Smooth muscle cell (in vitro differentiated cells): ENCODE measurements around the gene DENND2C. TPM values are rescaled to one million over a fixed set of nuclear protein-coding genes. Genes with fewer than 3 reads are reported as not detected.

ENCODE experiments used
- DNase-seq: peaks from one replicate; lab custom pipeline; 2025; ENCODE audit not compliant: unreplicated experiment; lab: John Stamatoyannopoulos, UW
- H2AFZ ChIP-seq: fragments of 200-600 bp; sonication (generic); 2 replicates; pipeline ENCODE4 v1.6.0; 2016; ENCODE audit warnings: antibody characterized with exemption, low read depth, mild to moderate bottlenecking
- H3F3A ChIP-seq: fragments of 200-600 bp; sonication (generic); 2 replicates; pipeline ENCODE4 v1.6.0; 2017; ENCODE audit warnings: antibody characterized with exemption, low read depth
- H3K27ac ChIP-seq: fragments of 200-600 bp; sonication (generic); 2 replicates; pipeline ENCODE4 v1.5.1; 2016; ENCODE audit warnings: low read depth, mild to moderate bottlenecking
- H3K27me3 ChIP-seq: fragments of 200-600 bp; sonication (generic); 2 replicates; pipeline ENCODE4 v1.6.1; 2016; ENCODE audit warnings: low read depth, mild to moderate bottlenecking
- H3K36me3 ChIP-seq: fragments of 200-600 bp; sonication (generic); 2 replicates; pipeline ENCODE4 v1.5.1; 2016; ENCODE audit warnings: low read depth
- H3K4me1 ChIP-seq: fragments of 200-600 bp; sonication (generic); 2 replicates; pipeline ENCODE4 v1.5.1; 2016; ENCODE audit warnings: low read depth
- H3K4me2 ChIP-seq: fragments of 200-600 bp; sonication (generic); 2 replicates; pipeline ENCODE4 v1.6.0; 2016; ENCODE audit warnings: mild to moderate bottlenecking
- H3K4me3 ChIP-seq: fragments of 200-600 bp; sonication (generic); 2 replicates; pipeline ENCODE4 v1.5.1; 2016; ENCODE audit warnings: mild to moderate bottlenecking
- H3K79me2 ChIP-seq: fragments of 200-600 bp; sonication (generic); 2 replicates; pipeline ENCODE4 v1.6.0; 2016; ENCODE audit warnings: low read depth, mild to moderate bottlenecking
- H3K9ac ChIP-seq: fragments of 200-600 bp; sonication (generic); 2 replicates; pipeline ENCODE4 v1.6.0; 2016; ENCODE audit warnings: low read depth
- H3K9me3 ChIP-seq: fragments of 200-600 bp; sonication (generic); replicated peaks from 2 replicates; pipeline ENCODE4 v1.5.1; 2016; ENCODE audit warnings: low read depth
- H4K20me1 ChIP-seq: fragments of 200-600 bp; sonication (generic); 2 replicates; pipeline ENCODE4 v1.6.0; 2016; ENCODE audit warnings: low read depth
- WGBS: methylation state at CpG from one replicate; pipeline ENCODE4 v1.1.7; 2016; ENCODE audit warnings: low lambda C conversion rate; 5-methylcytosine and 5-hydroxymethylcytosine counted together
- polyA plus RNA-seq: library from polyadenylated mRNA; unstranded; fragments of >200 nt; fragmentation: Nextera tagmentation; extraction: Ambion mirVana; gene quantifications from 2 replicates; pipeline ENCODE4 v1.2.1, GENCODE V29; 2016
- total RNA-seq: library from RNA; depleted of rRNA; stranded (reverse); fragments of >200 nt; gene quantifications from 2 replicates; pipeline ENCODE4 v1.2.3, GENCODE V29; 2014
- TF ChIP-seq, protein P1 (sequence below): fragments of 200-600 bp; sonication (generic); IDR thresholded peaks from 2 replicates; pipeline ENCODE4 v1.5.1; 2017; ENCODE audit warnings: borderline replicate concordance, mild to moderate bottlenecking, antibody characterized with exemption; ENCODE audit not compliant: insufficient read depth, poor library complexity, severe bottlenecking

Gene DENND2C
- total and polyA plus RNA-seq, 2 experiments from 2014 or later, result 1.4 to 4.1 TPM

DNA sequence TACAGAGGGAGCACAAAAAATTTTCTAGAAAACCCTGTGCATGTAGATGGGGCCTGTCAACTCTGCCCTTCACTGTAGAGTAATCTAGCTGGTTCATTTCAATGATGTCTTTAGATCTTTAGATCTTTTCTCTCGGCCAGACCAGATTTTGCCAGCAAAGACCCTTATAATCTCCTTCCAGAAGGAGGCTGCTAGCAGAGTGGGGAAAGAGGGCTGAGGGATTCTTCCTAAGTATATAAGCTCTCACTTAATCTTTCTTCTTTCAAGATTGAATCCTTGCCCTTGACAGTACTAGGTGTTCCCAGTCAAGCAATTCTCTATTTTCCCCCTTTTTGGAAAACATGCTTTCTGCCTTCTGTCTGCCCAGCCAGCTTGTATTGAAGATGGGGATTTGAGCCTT, 122.8 kb downstream of the DENND2C start:
- Histone ChIP-seq H3K4me1 (no peaks in the 10 kb centered on the region), H3K4me2 (no peak overlapping the region), H3K27me3 (no peaks in the 10 kb centered on the region), H4K20me1 (no peaks in the 10 kb centered on the region), H3K27ac (no peak overlapping the region), H3K36me3 (no peaks in the 10 kb centered on the region), H3K9me3 (no peaks in the 10 kb centered on the region), H3K79me2 (no peaks in the 10 kb centered on the region), H2AFZ (no peak overlapping the region), H3F3A (no peaks in the 10 kb centered on the region), H3K4me3 (no peak overlapping the region), H3K9ac (no peak overlapping the region)
- DNase-seq, result no peak
- WGBS, result 58% methylated on average over 1 of the region's 1 CpG
- TF ChIP-seq, protein P1, sequence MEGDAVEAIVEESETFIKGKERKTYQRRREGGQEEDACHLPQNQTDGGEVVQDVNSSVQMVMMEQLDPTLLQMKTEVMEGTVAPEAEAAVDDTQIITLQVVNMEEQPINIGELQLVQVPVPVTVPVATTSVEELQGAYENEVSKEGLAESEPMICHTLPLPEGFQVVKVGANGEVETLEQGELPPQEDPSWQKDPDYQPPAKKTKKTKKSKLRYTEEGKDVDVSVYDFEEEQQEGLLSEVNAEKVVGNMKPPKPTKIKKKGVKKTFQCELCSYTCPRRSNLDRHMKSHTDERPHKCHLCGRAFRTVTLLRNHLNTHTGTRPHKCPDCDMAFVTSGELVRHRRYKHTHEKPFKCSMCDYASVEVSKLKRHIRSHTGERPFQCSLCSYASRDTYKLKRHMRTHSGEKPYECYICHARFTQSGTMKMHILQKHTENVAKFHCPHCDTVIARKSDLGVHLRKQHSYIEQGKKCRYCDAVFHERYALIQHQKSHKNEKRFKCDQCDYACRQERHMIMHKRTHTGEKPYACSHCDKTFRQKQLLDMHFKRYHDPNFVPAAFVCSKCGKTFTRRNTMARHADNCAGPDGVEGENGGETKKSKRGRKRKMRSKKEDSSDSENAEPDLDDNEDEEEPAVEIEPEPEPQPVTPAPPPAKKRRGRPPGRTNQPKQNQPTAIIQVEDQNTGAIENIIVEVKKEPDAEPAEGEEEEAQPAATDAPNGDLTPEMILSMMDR, result no peak

DNA sequence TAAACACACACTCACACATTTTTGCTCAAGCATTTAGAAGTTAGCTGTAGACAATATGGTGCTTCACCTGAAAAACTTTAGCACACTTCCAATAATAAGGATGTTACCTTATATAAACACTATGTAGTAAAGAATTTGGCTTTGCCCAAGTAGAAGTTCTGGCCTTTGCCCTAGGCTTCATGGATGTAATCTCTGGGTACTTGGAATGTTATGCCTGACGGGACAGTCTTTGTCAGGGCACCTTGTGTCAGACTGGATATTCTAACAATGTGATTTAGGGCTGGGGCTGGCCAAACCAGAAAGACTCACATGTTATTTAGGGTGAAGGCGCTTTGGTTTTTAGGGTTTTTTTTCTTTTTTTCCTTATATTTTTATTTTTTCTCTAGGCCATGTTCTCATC, 124.1 kb downstream of the DENND2C start:
- Histone ChIP-seq H3K4me2 (no peak overlapping the region), H4K20me1 (no peaks in the 10 kb centered on the region), H3K36me3 (no peaks in the 10 kb centered on the region), H3K9me3 (no peaks in the 10 kb centered on the region), H3F3A (no peaks in the 10 kb centered on the region), H3K4me3 (no peak overlapping the region), H3K9ac (no peak overlapping the region), H3K27me3 (no peaks in the 10 kb centered on the region), H2AFZ (no peak overlapping the region), H3K79me2 (no peaks in the 10 kb centered on the region), H3K4me1 (no peaks in the 10 kb centered on the region), H3K27ac (no peak overlapping the region)
- DNase-seq, result no peak
- TF ChIP-seq, protein P1, result no peak
- 90% methylated on average over 2 of the region's 2 CpGs for WGBS

DNA sequence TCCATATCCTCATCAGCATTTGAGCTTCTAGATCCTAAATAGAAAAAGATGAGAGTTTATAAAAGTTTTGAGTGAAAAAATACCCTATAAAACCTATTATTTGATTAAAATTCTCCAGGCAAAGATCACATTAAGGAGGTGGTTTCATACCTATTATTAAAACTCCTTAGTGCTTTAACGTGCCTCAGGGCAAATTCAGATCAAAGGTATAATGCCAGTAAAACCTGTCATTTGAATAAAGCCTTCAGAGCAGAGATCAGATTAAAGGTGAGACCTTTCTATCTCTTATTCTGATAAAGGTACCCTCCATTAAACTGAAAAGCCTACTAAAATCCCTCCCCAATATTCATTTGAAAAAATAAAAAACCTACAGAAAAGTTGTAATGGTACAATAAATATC, 124.5 kb downstream of the DENND2C start:
- no peak overlapping the region for H3K27ac ChIP-seq
- H3K27me3 ChIP-seq, result no peaks in the 10 kb centered on the region
- H3K4me3 ChIP-seq, result no peak overlapping the region
- H3K9ac ChIP-seq, result no peak overlapping the region
- H3K36me3 ChIP-seq, result no peaks in the 10 kb centered on the region
- H3K4me2 ChIP-seq, result no peak overlapping the region
- no peak for DNase-seq
- H4K20me1 ChIP-seq, result no peaks in the 10 kb centered on the region
- no peaks in the 10 kb centered on the region for H3F3A ChIP-seq
- no peaks in the 10 kb centered on the region for H3K79me2 ChIP-seq
- H2AFZ ChIP-seq, result no peak overlapping the region
- 69% methylated on average over 1 of the region's 1 CpG for WGBS
- H3K4me1 ChIP-seq, result no peaks in the 10 kb centered on the region
- no peaks in the 10 kb centered on the region for H3K9me3 ChIP-seq
- TF ChIP-seq, protein P1, result no peak

DNA sequence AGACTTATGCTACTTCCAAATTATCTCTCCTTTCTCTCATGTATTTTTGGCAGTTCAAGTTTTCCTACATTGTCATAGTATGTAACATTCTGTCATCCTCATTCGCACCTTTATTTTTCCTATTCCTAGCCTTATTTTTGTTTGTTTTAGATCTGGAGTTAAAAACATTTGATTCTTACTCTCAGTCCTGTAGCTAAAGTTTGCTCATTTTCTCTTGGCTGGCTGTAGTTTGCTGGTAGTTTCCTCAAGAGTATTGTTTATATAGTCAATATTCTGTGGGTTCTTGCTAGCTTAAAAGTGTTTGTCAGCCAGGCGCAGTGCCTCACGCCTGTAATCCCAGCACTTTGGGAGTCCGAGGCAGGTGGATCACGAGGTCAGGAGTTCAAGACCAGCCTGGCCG, 129.0 kb downstream of the DENND2C start:
- TF ChIP-seq, protein P1, result no peak
- Histone ChIP-seq H3K4me2 (no peak overlapping the region), H3K4me3 (no peak overlapping the region), H4K20me1 (no peaks in the 10 kb centered on the region), H3K9me3 (no peaks in the 10 kb centered on the region), H3K36me3 (no peaks in the 10 kb centered on the region), H3K79me2 (no peaks in the 10 kb centered on the region), H3F3A (no peaks in the 10 kb centered on the region), H3K9ac (no peak overlapping the region), H3K27me3 (no peaks in the 10 kb centered on the region), H3K4me1 (no peaks in the 10 kb centered on the region), H2AFZ (no peak overlapping the region), H3K27ac (no peak overlapping the region)
- WGBS, result 88% methylated on average over 6 of the region's 6 CpGs
- no peak for DNase-seq
